Stimulated activated CD4-positive, alpha-beta T cell treated with anti-CD3 and anti-CD28 coated beads, Interleukin-4, amount 100 ng/mL, for 48 hours (primary cell): Measurements from ENCODE around the gene ARL4C.

ENCODE experiments used
- DNase-seq, 2 donors: peaks; one replicate each; pipeline ENCODE4 v3.0.0-alpha.2; 2020; ENCODE audit warnings: low read depth in 2 of 2

The ARL4C gene

DNA sequence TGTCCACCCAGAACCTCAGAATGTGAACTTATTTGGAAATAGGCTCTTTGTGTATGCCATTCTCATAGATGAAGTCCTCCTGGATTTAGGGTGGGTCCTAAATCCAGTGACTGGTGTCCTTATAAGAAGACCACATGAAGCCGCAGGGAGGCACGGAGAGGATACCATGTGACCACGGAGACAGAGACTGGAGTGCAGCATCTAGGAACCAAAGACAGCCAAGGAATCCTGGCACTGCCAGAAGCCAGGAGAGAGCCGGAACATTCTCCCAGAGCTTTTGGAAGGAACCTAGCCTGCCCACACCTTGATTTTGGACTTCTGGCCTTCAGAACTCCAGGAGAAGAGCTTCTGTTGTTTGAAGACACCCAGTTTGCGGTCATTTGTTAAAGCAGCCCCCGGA is 49.7 kb downstream of the ARL4C start:
- no peak for DNase-seq

DNA sequence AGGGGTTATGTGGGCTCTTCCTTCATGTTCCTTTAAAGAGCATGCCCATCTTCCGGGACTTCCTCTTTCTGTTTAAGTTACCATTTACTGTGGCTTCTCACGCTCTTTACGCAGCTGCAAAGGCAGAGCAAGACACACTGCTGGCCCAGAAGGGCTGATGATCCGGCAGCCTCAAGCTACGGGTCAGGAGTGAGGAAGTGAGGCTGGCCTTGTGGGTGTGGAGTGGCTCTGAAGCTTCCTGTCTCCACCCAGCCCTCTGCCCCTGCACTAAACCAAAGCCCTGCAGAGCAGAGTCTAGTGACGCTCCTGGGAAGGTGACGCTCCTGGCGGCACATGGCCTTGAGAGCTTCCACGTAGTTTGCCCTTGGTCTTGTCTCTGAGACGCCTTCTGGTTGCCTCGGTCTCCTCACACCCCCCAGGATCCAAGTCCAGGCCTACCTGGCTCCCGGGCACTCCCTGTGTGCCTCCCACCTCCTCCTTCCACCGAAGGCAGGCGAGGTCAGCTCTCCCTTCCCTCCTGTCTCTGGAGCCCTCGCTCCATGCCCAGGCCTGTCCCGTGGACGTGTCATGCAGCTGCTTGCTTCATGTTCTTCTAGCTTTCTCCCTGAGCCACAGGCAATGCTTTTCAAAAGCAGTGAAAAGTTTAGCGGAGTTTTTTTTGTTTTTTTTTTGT is 50.3 kb downstream of the ARL4C start:
- peak; percentile 55 to 65 for DNase-seq

DNA sequence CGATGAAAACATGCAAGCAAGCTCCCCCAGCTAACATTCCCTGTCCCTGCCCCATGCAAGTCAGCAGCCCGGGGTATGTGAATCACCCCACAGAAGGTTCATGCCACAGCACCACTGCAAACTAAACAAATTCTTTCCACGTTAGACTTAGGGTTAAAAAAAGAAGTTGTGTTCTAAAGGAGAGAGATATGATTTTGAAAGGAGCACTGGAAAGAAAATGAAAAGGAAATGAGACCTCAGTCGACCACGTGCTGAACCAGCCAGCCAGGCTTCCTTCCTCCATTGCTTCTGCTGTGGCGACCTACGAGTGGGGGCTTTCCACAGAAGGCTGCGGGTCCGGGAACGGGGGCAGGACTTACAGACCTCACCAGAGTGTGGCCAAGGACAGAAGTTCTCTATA is 52.0 kb downstream of the ARL4C start:
- no peak for DNase-seq

DNA sequence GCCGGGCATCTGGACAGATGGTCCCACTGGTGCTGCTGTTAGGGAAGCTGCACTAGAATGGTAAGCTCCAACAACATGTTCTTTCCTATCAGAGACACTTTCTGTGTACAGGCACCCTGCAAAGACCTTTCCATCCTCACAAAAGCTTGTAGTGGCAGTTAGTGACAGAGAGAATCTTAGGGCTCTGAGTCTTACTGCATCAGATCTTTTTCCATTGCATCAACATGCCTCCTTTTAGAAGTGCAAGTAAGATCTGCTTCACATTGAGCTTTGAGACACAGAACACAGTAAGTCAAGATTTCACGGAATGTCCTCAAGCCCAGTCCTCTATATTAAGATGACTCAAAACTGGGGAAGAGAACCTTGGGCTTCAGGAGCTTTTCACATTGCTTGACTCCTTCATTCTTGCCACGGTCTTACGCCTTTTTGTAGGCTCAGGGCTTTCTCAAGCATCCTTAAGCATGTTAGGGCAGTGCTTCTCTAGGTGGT is 52.6 kb downstream of the ARL4C start:
- no peak for DNase-seq
